HG02571 (cell line): ENCODE results near the gene DRAM1.

ENCODE experiments used
- ATAC-seq: cut with Tn5 transposase; IDR thresholded peaks from one replicate; pipeline ENCODE4 v1.9.1; 2021; ENCODE audit warnings: mild to moderate bottlenecking, moderate library complexity; ENCODE audit not compliant: unreplicated experiment

The DRAM1 gene

DNA sequence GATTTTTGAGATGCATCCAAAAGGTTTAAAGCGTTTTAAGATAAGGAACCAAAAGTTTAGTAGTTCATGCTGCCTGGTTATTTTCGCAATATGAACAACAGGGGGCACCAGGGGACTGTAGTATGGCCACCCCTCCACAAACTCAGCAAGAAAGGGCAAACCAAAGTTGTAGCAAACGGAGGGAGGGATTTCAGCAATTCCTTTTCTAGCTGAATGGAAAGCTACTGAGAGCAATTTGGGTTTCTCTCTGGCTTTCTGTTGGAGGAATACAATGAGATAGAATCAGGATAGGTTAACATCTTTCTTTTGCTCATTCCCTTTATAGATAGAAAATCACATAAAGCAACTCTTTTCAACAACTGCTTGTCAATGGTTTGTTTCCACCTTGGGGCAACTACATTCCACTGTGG, 62.5 kb downstream of the DRAM1 start:
- no peak for ATAC-seq

DNA sequence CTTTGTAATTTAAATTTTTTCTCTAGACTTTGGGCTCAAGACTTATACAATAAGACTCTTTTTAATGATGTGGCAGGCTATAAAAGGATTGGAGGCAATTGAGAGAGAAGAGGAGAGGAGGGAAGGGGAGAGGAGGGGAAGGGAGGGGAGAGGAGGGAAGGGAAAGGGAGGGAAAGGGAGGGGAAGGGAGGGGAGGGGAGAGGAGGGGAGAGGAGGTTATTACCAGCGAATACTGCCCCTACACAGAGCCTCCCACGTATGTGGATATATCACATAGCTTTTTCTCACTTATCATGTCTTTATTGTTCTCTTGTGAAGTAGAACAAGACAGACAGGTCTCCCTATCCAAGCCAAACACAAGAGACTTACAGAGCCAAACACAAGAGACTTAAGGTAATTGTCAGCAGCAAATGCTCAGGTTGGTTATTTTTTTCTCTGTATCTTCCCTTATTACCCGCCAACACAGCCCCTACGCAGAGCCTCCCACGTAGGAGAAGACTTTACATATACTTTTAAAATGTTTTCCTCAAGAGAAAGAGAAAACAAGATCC, 63.1 kb downstream of the DRAM1 start:
- ATAC-seq, result no peak

DNA sequence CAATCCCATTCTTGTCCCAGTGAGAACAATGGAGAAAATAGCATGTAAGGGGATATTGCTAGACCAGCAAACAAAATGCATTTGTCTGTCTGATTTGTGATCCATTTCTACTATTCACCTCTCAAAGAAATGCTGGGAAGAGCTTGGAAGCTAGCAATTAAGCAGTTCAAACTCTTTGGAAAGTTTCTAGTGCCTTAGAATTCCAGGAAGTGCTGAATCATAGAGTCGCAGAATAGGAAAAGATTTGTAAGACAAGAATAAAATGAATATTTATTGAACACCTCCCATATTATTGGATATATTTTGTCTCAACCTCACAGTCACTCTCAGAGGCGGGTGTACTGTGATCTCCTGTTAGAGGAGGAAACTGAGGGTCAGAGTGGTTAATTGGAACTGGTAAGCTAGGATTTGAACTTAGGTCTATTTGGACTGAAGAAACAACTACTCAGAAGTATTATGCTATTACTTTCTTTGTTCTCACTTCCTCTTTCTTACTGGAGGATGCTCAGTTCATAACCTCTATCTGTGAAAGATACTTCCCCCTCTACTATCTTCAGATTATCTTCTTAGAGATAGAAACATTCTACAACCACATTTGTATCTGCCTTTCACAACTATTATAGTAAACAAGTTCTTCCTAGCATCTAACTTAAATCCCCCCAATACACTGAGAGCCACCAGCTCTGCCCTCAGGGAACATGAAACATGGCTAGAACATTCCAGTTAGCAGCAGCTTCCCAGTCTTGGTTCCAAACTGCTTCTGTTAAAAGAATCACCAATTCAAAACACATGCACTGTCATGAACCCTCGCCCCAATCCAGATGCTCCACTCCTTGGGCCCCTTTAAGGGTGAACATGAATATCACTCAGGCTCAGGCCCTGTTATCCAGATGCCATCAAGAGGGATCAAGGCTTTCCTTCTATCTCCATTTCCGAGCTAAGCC, 64.2 kb downstream of the DRAM1 start:
- peak; percentile 85 for ATAC-seq

DNA sequence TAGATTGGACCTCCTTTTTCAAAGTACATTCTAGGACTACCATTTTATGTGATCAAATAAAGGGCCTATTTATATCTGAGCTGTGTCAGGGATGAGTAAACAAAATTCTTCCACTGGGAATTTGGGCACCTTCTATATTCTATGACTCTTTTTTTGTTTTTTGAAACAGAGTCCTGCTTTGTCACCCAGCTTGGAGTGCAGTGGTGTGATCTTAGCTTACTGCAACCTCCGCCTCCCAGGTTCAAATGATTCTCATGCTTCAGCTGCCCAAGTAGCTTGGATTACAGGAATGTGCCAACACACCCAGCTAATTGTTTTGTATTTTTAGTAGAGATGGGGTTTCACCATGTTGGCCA, 64.8 kb downstream of the DRAM1 start:
- no peak for ATAC-seq

DNA sequence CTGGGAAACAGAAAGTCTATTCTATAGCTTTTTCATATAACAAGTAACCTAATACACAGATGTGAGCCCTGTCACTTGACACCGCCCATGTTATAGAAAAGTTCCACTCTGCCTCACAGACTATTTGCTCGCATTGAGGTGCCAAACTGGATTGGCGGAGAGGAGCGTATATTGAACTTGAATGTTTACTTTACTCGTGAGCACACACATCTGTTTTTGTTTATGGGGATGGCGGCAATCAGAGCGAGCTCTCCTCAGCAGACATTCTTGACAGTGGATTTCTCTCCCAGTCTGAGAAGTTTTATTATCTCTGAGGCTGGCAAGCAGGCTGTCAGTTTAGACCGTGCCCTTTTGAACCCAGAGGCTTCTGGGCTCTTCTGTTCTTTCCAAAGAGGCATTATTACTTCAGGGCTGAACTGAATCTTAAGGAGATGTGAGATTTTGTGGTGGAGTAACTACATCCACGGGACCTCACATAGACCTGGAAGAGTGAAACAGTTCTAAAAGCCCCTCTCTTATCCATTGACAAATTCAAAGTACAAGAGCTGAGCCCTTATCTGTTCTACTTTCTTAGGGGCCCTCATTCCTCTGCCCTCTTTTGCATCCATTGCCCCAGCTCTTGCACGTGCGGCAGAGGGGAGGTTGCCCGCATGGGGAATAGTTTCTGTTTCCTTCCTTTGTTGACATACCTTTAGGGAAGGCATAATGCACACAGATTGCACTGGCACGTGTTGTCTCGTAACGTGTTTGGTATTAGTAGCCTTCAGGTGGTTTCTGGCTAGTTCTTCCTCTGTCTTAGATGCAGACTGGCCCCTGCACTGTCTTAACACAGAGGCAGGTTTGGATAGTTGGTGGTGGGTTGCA, 68.2 kb downstream of the DRAM1 start:
- no peak for ATAC-seq

DNA sequence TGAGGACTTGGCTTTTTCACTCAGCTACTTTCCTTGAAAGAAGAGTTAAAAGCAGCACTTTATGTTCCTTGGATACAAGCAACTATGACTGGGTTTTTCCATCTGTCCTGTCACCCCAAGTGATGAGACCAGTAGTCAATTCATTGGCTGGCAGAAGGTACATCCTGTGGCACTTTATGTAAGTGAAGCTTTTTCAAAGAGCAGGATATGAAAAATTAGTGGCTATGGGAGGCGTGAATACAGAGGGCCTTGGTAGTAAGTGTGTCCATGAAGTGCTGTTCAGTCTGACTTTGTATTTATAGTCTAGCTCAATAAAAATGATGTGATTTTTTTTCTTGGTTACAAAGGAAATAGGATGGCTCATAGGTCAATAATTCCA, 68.8 kb downstream of the DRAM1 start:
- ATAC-seq, result no peak

DNA sequence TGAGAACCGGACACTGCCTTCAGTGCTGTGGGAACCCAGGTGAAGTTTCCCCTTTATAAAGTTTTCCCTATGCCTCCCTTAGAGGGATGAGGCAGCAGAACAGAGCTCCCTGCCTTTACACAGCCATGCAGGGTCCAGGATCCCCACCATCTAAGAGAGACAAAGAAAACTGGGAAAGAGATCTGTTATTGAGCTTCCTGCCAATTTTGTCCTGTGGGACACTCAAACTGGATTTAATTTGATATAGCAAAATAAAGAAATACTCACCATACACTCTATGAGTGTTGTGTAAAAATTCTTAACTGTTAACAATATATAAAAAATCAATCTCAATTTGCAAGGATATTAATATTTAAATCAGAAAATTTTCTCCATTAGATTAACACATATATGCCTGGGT, 69.9 kb downstream of the DRAM1 start:
- no peak for ATAC-seq

DNA sequence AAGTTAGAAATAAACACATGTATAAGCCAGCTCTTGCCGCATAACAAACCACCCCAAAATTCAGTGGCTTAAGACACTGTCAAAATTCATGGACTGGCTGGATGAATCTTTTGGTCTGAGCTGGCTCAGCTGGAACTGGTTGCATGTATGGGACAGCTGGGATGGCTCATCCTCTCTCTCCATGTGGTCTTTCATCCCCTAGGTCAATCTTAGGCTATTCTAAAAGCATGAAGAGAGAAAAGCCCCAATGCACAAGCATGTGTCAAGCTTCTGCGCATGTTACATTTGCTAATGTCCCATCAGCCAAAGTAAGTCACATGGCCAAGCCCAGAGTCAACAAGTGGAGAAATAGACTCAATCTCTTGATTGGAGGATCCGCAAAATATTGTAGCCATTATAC, 71.0 kb downstream of the DRAM1 start:
- ATAC-seq, result no peak

DNA sequence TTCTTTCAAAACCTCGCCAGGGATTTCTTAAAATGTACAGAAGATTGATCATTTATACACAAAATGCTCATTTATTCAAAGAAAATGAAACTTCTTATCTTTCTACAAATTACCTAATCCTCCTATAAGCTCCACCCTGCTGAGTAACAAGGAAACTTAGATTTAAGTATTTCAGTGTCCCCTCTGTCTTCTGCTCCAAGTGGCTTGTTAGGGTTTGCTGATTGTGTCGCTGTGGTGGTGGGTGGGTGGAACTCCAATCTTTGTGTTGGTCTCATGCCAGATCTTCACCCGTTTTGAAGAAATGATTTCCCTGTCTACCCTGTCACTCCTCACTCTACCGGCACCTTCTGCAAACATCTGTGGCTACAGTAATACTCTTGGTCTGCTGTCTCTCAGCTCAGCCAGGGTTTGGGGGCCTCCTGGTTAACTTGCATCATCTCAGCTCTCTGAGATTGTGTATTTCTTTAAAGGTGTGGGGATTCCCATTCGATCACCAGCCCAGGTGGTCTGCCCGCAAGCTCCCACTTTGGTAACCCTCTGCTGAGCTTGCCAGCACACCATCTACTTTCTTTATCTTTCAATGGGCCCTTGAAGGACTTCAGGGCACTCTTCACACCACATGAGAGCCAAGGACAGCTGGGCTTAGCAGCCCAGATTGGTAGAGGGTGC, 73.8 kb downstream of the DRAM1 start:
- ATAC-seq, result no peak

DNA sequence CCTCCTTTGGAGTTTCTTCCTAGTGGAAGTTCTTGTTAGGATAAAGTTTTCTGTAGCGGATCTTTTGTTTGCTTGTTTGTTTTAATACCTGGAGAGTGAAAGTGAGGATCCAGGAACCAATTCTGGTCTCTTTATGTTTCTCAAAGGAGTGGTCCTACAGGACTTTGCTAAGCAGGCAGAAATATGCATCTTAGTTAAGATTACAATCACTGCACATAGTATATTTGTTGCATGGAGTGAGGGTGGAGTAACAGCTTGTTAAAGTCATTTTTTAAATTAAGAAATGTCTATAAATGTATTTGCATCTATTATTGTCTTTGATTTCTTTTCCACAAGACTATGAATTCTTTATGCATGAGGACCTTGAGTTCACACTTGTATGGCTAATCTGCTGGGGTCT, 76.7 kb downstream of the DRAM1 start:
- no peak for ATAC-seq

DNA sequence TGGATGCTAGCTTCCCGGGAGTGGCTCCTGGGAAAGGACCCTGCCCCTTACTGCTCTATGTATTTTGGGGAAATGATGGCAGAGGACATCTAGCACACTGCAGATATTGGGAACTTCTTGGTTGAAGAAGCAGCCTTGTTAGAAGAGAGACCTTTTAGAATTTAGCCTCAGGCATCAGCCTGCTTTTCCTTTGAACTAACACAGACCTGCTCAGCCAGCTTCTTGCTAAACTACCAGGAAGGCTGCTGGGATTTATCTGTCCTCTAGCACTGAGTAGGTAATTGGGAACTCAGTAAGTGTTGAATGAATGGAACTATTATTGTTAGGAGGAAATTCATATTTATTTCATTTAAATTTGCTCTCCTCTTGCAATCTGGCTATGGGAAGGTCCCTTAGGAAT, 77.3 kb downstream of the DRAM1 start:
- no peak for ATAC-seq

DNA sequence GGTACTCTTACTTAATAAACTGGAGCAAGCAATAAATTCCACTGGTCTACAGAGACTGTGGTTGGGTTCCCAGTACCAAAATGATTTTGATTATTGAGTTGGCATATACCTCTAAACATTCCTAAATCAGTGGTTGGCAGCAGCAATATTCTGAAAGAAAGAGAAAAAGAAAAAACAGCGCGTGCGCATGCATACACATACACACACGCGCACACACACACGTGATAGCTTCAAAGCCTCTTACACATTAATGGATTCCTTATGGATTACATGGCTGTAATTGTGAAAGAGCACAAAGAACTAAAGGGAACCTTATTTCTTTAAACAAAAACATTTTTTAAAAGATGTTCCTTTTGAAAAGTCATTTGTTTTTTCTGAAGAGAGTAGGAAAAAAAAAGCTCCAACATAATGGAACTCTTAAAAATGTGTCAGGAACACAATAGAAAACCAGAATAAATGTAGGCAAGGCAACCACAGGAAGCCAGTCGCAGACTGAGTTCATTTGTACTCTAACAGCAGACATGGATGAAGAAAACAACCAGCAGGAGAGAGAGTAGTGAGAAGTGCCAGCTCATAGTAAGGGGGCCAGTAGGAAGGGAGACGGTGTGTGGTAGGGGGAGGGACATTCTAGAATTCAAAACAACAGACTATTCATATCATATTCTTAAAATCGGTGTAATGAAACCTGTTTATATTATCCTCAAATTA, 80.0 kb downstream of the DRAM1 start:
- no peak for ATAC-seq

DNA sequence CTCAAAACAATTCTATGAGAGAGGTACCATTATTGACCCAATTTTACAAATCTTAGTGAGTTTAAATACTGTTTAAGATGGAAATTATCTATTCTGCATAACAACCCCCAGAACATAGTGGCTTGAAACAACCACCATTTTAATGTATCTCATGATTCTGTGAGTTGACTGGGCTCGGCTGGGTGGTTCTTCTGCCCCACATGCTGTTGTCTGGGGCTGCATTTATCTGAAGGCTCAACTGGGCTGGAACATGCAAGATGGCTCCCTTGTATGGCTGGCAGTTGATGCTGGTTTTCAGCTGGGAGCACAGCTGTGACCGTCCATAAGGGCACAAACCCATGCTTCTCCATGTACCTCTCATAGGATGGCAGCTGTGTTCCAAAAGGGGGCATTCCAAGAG, 82.2 kb downstream of the DRAM1 start:
- no peak for ATAC-seq

DNA sequence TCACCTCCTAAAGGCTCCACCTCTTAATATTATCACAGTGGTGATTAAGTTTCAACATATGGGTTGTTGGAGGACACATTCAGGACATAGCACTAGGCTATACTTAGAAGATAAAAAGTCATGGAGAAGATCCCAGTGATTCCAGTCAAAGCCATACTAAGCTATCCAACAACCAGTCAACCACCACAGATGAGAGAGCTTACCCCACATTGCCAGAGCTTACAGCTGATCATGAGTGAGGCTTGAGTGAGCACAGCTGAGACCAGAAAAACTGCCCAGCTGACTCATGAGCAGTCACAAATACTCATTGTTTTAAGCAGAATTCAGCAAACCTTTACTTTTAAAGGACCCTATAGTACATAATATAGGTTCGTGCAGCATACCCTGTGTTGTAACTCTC, 85.1 kb downstream of the DRAM1 start:
- ATAC-seq, result no peak

DNA sequence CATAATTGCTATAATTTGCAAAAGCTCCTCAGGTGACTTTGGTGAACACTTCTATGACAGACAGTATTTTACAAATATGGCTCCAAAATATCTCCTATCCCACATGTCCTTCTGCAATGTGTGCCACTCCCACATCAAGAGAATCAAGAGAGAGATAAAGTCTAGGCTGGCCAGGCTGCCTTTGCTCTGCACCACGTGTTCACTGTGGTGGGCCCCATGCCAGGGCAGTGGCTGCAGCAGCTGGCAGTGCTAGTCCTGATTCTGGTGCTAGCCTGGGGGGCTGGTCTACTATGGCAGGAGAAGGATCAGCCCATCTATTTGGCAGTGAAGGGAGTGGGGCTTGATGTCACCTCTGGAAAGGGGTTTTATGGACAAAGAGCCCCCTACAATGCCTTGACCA, 86.3 kb downstream of the DRAM1 start:
- ATAC-seq, result no peak

DNA sequence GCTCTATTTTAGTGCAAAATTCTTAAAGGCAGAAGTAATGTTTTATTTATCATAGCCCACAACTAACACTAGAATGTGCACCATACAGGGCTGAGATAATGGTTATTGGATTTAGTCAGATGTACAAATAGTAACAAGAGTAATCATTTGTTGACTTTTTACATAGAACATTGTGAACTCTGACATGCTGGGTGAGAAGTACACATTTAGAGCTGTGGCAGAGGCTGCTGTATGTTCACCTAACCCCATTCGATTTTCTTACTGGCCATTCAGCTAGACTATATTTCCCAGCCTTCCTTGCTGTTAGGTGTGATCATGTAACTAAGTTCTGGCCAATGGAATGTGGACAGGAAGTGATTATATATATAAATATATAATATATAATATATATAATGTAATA, 89.1 kb downstream of the DRAM1 start:
- no peak for ATAC-seq

DNA sequence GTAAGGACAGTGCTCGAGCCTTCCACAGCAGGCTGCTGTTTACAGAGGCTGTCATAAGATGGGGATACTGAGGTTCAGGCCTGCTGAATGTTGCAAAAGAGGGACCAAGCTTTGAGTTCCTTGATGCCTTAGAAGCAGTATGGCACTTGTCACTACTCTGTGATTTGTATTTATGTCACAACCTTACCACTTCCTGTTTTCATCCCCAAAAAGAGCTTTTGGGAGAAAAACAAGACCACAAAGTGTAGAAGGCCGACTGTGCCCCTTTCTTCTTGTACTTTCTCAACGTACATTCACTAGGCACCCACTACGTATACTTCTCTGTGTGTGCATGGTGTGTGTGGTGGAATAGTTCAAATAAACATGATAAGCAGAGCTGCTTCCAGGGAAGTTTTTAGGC, 90.1 kb downstream of the DRAM1 start:
- no peak for ATAC-seq

DNA sequence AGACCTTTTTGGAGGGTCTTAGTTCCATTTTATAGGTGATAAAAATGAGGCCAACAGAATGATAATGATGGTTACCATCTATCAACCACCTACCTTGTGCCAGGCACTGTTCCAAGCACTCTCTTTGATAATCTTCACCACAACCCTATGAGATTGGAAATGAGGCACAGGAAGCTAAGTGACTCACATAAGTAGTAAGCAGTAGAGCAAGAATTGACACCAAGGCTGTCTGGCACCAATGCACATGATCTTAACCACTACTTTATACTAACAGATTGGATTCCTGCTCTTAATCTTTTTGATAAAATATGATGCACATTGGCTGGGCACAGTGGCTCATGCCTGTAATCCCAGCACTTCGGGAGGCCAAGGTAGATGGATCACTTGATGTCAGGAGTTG, 91.4 kb downstream of the DRAM1 start:
- ATAC-seq, result no peak
